Suprapubic skin (tissue), 4 donors: ENCODE measurements around the gene OR5AN1.

Source experiments
- CTCF ChIP-seq, 2 donors: fragments of 200-600 bp in 1 of 2; fragments of 450-650 bp in 1 of 2; sonication (generic) in 1 of 2; IDR thresholded peaks; one replicate each; pipeline ENCODE4 v1.5.1; 2016 to 2019; ENCODE audit warnings: antibody characterized with exemption in 2 of 2, mild to moderate bottlenecking in 1 of 2, moderate library complexity in 1 of 2
- EP300 ChIP-seq: sonication (generic); formaldehyde crosslinking; IDR thresholded peaks from one replicate; pipeline ENCODE4 v1.6.1; 2017; ENCODE audit warnings: antibody characterized with exemption
- POLR2A ChIP-seq, 2 donors: fragments of 450-650 bp; IDR thresholded peaks; one replicate each; pipeline ENCODE4 v1.6.1; 2017; ENCODE audit warnings: antibody characterized with exemption in 2 of 2, mild to moderate bottlenecking in 2 of 2, moderate library complexity in 2 of 2
- POLR2AphosphoS5 ChIP-seq, 3 donors: sonication (generic); formaldehyde crosslinking; IDR thresholded peaks; one replicate each; pipeline ENCODE4 v1.6.1; 2017; ENCODE audit warnings: antibody characterized with exemption in 3 of 3

DNA sequence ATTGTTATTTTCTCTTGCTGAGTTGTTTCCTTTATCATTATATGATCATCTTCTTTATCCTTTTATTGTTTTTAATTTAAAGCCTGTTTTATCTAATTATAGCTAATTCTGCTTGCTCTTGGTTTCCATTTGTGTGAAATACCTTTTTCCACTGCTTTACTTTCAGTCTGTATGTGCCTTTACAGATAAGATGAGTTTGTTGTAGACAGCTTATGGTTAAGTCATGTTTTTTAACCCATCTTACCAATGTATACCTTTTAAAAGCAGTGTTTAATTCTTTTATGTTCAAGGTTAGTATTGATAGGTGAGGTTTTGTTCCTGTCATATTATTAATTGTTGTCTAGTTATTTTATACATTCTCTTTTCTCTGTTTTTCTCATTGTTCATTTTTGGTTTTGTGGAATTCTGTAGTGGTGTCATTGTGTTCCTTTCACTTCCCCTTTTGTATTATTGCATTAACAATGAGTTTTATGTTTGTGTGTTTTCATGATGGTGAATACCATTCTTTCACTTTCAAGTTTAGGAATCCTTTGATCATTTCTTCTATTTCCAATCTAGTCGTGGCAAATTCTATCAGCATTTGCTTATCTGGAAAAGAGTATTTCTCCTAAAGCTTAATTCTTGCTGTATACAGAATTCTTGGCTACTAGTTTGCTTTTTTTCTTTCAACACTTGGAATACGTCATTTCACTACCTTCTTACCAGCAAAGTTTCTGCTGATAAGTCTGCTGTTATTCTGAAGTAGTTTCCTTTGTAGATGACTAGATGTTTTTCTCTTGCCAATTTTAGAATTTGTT is 21.8 kb downstream of the OR5AN1 start:
- TF ChIP-seq CTCF (IDR thresholded peaks at IDR 0.05) (no peak), POLR2A (IDR thresholded peaks at IDR 0.05) (no peak), POLR2AphosphoS5 (IDR thresholded peaks at IDR 0.05) (no peak), EP300 (no peak)
